Body of pancreas (tissue), 4 donors: ENCODE measurements around the gene CGNL1.

Experiments
- CTCF ChIP-seq, 7 experiments: fragments of 450-650 bp in 4 of 7; fragments of 200-600 bp in 3 of 7; sonication (generic) in 3 of 7; IDR thresholded peaks; one replicate each; pipeline ENCODE4 v1.5.1; 2016 to 2019; ENCODE audit warnings: antibody characterized with exemption in 7 of 7
- POLR2A ChIP-seq, 3 donors: fragments of 450-650 bp; IDR thresholded peaks; one replicate each; pipeline ENCODE4 v1.6.1; 2016; ENCODE audit warnings: antibody characterized with exemption in 3 of 3, mild to moderate bottlenecking in 2 of 3

- TF ChIP-seq CTCF (IDR thresholded peaks at IDR 0.05): no peak
- no peak for TF ChIP-seq POLR2A (IDR thresholded peaks at IDR 0.05)
Measured at GRCh38 chr15:57521503-57521902, 145.2 kb downstream of the CGNL1 start.
